NOMO-1 treated with dmso at 0.1 percent for 144 hours (cell line): ENCODE data around the gene SLC6A9.

ENCODE experiments used
- DNase-seq: peaks from one replicate; lab custom pipeline; 2025; ENCODE audit not compliant: unreplicated experiment; lab: John Stamatoyannopoulos, UW

Gene SLC6A9

DNA sequence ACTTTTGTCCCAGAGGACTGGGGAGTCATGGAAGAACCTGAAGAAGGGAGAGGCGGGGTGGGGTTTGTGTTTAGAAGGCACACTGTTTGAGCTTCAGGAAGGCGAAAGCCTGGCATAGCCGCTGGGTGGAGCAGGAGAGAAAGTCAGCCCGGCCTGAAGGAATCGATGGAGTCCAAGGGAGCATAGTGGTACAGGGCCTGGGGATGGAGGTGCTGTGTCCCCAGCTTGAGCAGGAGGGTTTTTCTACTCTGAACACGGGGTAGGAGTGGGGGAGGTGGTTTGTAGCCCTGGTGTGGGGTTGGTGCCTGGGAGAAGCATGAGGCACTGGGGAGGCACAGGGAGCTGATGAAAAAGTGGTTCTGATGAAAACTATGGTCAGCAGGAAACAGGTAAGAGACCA is 44.5 kb downstream of the SLC6A9 start:
- DNase-seq: no peak

DNA sequence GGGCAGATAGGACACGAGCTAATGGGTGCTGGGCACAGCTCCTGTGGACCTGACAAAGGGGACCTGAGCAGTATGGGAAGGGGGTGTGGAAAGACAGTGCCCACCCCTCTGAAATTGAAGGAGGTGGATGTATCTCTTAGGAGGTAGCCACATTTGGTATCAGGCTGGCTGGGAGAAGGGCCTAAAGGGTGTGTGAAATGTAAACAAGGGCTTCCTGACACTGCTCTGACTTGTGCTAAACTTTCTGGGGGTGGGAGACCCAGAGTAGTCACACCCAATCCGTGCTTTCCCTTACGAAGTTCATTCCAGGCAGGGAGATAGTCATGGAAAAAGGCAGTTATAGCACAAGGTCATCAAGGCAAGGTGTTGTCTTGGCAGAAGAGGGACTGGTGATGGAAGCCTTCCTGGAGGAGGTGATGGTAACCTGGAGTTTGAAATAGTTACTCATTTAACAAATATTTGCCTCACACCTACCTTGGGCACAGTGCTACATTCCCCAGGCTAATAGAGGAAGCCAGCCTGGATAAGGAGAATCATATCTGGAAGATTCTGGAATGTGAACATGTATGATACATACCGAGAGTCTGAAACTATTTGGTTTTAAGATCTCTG is 45.2 kb downstream of the SLC6A9 start:
- no peak for DNase-seq

DNA sequence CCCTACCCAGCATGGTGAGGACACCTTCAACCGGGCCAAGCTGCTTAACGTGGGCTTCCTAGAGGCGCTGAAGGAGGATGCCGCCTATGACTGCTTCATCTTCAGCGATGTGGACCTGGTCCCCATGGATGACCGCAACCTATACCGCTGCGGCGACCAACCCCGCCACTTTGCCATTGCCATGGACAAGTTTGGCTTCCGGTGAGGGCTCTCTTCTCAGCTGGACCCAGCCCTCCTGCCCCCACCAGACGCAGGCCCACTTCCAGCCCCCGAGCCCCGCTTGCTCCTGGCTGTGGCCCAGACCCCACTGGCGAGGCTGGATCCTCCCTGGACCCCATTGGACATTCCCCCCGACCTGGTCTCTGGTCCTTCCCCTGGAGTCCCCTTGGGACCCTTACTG is 46.4 kb downstream of the SLC6A9 start:
- no peak for DNase-seq

DNA sequence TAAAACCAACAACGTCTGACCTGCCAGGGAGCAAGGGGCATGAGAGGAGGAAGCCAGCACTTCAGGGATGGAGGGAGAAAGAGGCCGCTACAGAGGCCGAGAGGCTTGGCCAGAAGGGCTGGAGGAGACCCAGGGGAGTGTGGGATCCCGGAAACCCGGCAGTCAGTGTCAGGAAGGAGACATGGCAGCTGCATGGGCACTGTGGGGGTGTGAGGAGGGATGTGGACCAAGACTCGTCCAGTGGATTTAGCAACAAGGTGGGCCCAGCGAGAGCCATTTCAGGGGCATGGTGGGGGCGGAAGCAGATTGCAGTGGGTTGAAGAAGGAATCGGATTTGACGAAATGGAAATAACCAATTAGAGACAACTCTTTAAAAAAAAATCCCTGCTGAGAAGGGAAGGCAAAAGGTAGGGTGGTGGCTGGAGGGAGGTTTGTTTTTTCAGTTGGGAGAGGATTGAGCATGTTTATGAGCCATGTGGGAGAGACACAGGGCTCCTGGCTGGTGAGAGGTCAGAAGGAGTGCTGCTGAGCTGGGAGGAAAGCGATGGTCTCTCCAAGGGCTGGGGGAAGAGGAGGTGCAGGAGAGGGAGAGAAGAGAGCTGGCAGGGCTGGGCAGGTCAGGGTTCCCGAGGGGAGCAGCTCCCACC is 47.9 kb downstream of the SLC6A9 start:
- no peak for DNase-seq

DNA sequence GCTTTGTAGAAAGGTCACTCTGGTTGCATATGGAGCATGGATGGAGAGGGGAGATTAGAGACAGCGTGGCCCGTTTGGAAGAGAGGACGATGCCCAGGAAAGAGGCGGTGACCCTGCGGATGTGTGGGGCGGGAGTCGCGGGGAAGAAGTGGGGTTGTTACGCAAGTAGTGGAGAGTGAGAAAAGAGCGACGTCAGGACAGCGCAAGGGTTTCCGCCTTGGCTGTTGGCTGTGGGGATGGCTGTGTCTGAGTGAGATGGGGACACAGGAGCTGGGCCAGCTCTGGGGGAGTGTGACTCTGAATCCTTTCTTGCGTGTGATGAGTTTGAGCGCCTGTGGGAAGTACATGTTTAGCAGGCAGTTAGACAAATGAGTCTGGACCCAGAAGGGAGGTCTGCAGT is 48.5 kb downstream of the SLC6A9 start:
- no peak for DNase-seq

DNA sequence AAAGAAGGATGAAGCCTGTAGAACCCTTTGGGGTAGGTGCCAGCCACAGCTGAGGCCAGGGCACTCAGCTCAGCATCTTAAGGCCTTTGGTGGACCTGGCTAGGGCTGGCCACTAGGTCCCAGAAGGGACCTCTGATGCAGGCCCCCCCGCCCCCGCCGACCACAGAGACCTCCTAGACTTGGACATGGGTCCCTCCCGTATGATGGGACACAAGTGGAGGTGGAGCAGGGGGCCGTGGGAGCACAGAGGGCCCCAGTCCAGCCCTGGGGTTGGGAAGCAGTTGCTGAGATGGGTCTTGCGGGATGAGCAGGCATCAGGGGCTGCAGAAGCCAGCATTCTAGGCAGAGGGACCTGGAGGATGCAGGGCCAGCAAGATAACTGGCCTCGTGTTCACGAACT is 49.0 kb downstream of the SLC6A9 start:
- no peak for DNase-seq

DNA sequence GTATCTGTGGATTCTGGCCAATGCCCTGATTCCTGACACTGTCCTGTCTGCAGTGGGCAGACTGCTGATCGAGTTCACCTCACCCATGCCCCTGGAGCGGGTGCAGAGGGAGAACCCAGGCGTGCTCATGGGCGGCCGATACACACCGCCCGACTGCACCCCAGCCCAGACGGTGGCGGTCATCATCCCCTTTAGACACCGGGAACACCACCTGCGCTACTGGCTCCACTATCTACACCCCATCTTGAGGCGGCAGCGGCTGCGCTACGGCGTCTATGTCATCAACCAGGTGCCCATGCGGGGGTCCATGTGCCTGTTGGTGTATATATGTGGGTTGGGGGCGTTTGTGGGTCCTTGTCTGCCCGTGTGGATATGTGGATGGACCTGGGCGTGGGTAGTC is 49.6 kb downstream of the SLC6A9 start:
- no peak for DNase-seq

DNA sequence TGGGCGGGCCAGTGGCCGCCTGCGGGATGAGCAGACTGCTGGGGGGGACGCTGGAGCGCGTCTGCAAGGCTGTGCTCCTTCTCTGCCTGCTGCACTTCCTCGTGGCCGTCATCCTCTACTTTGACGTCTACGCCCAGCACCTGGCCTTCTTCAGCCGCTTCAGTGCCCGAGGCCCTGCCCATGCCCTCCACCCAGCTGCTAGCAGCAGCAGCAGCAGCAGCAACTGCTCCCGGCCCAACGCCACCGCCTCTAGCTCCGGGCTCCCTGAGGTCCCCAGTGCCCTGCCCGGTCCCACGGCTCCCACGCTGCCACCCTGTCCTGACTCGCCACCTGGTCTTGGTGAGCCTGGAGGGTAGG is 50.1 kb downstream of the SLC6A9 start:
- DNase-seq: no peak

DNA sequence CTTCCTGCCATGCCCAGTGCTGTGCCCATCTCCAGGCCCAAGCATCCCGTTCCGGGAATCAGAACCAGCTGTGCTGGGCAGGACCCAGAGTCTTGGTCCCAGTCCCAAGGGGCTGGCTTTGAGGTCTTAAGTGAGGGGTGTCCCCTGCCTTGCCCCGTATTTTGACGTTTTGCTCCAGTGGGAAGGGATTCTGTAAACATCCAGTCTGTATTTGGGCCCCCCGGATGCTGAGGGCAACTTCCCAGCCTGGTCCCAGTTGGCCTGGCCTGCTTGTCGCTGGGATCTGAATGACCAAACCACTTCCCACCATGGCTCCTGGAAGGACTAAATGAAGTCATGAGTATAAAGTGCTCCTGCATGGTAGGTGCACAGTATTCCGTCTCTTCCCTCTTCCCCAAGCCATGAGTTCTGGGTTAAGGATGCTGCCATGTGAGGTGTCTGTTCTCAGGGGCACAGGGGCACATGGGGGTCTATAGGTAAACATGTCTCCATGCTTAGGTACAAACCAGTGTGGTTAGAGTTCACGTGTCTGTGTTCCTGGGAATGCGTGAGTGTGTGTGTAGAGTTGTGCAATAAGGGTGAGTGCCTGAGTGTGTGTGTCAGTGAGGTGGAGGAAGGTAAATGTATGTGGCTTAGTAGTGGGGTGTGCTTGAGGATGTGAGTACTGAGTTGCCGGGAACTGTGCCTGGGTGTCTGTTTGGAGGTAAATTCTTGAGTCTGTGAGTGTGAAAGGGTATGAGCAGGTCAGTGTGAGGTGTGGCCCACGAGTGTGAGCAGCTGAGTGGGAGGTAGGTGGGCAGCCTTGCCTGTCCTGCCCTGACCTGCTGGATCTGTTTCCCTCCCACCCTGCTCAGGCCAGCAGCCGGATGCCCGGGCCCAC is 50.8 kb downstream of the SLC6A9 start:
- no peak for DNase-seq

DNA sequence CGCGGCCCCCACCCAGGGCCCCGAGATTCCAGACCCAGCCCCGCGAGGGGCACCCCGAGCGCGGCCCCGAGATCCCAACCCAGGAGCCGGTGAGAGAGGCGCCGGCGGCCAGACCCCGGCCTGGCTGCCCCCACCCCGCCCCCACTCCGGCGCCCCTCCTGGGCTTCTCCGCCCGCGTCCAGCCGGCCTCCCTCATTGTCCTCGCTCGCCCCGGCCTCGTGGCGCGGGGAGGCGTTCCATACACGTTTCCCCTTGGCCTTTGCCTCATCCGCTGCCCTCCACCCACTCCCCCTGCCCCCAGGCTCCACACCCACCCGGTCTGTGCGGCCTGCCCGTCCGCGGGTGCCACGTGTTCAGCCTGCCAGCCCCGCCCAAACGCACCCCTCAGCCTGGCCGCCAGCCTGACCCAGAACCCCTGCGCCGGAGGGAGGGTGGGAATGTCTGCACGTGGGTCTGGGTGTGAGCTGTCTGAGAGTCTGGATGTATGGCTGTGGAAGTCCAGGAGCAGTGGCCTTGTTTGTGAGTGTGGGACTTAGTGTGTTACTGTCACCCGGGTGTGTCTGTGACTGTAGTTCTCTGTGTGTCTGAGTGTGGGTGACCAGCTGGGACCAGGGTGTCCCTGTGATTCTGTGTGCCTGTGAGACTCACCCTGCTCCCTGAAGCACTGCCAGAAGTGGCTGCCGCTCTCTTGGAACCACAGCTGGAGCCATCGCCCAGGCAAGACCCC is 51.6 kb downstream of the SLC6A9 start:
- DNase-seq: no peak

DNA sequence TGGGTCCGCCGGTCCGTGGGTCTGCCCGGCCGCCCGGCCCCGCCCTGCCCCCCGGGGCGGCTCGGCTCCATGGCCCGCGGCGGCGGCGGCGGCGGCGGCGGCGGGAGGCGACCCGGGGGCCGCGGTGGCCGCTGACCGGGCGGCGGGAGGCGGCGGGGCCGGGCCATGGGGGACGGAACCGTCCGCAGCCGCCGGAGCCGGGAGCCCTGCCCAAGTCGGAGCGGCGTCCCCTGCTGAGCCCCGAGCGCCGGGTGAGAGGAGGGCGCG is 52.1 kb downstream of the SLC6A9 start:
- no peak for DNase-seq

DNA sequence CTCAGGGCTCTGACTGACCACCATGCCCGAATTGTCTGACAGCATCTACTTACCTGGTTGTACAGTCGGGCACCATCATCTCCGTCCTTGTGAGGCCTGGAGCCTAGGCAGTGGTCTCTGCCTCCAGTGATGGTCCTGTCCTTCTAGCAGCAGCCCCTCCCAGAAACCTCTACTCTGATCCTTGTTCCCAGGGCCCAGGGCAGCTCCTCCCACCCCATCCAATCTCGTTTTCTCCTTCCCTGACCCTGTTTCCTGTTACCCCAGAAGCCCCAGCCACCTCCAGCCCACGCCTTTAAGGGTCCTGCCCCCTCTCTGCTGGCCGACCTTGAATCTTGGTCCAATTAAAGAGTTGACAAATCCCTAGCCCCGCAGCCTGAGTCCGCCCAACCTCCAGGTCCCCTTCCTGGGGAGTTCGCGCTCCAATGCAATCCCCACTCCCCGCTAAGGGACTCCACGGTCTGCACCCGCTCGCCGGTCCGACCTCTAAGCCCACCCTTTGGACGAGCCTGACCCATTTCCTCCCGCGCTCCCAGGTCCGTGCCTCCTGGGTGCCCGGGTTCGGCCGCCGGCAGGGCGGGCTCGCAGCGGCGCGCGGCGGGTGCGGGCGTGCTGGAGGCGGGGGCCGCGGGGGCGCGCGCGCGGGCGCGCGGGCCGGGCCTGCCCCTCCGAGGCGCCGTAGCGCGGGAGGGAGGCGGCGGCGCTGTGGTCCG is 52.6 kb downstream of the SLC6A9 start, which contains the start of gene B4GALT2:
Gene B4GALT2, plus strand, starts transcription at position 660 of the 710 bp plus-strand sequence. CDS start 1,951 bp downstream, outside the sequence.
- DNase-seq: no peak

DNA sequence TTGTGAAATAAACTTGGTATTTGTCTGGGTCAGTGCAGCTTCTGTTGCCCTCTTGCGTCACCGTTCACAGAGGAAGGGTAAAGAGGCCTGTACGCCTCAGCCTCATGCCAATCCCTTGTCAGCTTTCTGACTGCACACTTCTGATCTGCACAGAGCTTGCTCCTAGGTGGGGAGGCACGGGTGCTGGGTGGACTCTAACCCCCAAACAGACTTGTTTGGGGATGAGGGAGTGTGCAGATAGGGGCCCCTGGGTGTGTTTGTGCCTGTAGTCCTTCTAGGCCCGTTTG is 53.1 kb downstream of the SLC6A9 start:
- DNase-seq: no peak

DNA sequence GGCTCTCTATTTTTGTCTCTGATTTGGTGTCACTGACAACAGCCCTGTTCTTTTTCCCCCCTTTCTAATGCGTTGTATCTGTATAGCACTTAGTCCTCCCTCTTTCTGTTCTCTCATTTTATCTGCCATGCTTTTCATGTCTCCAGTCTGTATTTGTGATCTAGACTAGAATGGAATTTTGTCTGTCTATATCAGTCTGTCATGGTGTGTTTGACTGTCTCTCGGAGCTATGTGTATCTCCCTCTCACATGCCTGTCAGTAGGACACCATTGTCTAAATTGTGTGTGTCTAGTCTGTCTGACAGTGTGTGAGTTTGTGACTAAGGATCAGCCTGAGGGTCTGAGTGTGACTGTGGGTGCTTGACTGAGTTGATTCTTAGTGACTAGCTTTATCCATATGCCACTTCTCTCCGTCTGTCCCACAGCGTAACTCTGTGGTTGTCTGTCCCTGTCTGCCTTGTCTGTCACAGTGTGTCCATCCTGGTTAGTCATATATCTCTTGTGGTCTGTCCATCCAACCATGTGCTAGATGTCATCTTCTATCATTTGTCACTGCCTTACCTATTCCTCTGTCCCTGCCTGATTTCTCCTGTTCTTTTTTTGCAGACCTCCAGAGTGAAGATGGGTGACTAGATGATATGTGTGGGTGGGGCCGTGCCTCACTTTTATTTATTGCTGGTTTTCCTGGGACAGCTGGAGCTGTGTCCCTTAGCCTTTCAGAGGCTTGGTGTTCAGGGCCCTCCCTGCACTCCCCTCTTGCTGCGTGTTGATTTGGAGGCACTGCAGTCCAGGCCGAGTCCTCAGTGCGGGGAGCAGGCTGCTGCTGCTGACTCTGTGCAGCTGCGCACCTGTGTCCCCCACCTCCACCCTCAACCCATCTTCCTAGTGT is 53.6 kb downstream of the SLC6A9 start:
- no peak for DNase-seq

DNA sequence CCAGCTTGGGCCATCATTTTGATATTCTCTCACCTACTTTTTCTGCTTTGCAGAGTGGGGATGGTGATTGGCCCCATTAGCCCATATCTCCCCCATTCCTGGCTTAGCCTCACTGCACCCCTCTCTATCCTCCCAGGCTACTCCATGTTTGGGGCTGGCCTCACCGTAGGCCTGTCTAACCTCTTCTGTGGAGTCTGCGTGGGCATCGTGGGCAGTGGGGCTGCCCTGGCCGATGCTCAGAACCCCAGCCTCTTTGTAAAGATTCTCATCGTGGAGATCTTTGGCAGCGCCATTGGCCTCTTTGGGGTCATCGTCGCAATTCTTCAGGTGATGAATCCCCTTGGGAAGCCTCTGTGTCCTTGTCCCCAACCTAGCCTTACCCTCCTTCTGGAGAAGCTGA is 54.4 kb downstream of the SLC6A9 start:
- no peak for DNase-seq

DNA sequence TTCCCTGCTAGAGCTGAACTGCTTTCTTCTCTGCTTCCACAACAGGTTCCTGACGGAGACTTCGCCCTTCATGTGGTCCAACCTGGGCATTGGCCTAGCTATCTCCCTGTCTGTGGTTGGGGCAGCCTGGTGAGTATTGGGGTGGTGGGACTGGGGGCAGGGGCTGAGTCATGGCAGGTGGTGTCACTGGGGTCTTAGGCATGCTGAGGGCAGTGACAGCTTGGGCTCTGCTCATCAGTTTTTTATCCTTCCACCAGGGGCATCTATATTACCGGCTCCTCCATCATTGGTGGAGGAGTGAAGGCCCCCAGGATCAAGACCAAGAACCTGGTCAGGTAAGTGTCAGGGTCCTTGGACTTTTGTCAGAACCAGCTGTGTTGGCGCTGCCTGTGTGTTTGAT is 55.2 kb downstream of the SLC6A9 start:
- no peak for DNase-seq

DNA sequence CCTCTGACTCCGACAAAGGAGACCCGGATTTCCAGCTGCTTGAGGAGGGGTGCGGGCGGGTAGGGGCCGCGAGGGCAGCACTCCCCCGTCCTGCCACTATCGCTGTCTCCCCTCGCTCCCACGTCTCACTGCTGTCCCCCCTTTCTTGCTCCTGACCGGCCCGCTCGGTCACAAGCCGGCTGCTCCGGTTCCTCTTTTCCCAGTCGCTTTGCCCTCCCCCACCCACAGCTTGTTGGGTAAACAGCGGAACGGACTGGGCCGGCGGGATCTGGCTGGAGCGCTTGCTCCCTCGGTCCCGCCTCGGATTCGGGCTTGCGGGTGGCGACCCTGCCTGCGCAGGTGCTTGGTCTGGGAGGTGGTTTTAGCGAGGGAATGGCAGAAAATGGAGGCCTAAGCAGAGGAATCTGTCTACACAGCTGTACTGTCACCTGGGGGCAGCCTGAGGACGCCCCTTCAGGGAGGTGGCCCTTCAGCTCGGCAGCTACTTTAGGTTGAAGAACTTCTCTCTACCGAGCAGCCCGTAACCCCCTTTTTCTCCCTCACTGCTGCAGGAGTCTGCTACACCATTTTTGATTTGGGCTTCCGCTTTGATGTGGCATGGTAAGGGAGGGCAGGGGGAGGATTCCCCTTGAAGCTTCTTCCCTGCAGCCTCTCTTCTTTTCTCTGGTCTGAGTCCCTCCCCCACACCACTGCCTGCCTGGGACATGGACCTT is 55.9 kb downstream of the SLC6A9 start:
- peak; percentile 67 for DNase-seq

DNA sequence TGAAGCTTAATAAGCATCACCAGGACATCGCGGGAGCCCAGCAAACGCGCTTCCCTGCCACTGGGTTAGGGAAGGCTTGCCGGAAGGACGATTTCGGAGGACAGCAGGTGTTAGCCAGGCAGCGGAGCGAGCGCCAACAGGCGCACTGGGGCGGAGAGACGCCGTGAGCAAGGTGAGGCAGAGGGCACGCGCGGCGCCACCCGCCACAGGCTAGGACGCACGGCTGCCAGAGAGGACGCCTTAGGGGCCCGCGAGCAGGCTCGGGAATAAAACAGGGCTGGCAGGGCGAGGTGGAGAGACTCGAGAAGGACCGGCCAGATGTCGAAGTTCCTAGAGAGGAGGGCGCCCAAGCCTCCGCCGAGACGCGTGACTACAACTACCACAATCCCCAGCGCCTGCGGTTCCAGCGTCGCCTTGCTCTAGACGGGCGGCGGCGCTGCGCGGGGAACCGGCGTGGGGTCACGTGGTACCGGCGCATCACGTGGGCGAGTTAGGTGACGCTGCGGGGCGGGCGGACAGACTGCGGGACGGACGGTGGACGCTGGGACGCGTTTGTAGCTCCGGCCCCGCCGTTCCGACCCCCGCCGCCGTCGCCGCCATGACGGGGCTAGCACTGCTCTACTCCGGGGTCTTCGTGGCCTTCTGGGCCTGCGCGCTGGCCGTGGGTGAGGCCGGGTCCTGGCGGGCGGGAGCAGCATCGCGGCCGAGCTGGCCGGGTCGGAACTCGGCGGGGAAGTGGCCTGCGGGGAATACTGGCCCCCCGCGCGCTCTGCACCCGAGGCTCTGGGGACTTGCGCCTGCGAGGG is 56.6 kb downstream of the SLC6A9 start, which contains the start of gene ATP6V0B:
Gene ATP6V0B, plus strand, starts transcription at position 518 of the 806 bp plus-strand sequence. Its CDS starts 81 bp downstream, at position 599.
- DNase-seq: peak; percentile 91

DNA sequence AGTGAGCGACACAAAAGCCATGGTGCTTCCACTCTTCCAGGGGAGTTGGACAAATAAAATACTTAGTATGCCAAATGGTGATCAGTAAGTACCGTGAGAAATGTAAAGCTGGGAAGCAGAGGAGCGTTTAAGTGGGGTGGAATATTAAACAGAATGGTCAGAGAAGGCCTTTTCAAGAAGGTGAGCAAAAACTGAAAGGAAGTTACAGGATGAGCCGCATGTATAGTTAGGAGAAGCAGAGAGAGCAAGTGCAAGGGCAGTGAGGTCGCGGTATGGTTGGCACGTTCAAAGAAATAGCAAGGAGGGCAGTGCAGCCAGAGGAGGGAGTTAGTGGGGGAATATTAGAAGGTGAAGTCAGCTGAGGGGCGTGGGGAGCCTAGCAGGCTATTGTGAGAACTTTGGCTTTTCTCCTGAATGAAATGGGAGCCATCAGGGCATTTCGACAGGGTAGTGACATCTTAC is 57.2 kb downstream of the SLC6A9 start:
- no peak for DNase-seq
